Tibial artery (tissue), 4 donors: ENCODE results near the gene BOLL.
A peak's percentile ranks its signal among the peaks of the same experiment; 100 is the strongest.

Experiments
- DNase-seq, 2 donors: peaks; one replicate each; pipeline ENCODE4 v3.0.0-alpha.2; 2019
- H3K27ac ChIP-seq, 2 donors: fragments of 200-600 bp; sonication (generic) in 1 of 2; 1 replicate in 1 of 2; 2 replicates in 1 of 2; pipeline ENCODE4 v1.5.1; 2018 to 2019; ENCODE audit warnings: mild to moderate bottlenecking in 1 of 2
- H3K27me3 ChIP-seq, 2 donors: fragments of 200-600 bp; sonication (generic) in 1 of 2; one replicate each; pipeline versions ENCODE4 v1.5.1 to v1.6.0; 2016 to 2019
- H3K36me3 ChIP-seq, 3 donors: fragments of 200-600 bp; sonication (generic) in 2 of 3; one replicate each; pipeline ENCODE4 v1.5.1; 2016 to 2019; ENCODE audit warnings: mild to moderate bottlenecking in 2 of 3
- H3K4me1 ChIP-seq, 4 donors: fragments of 200-600 bp; sonication (generic) in 2 of 4; 1 replicate in 3 of 4; 2 replicates in 1 of 4; pipeline ENCODE4 v1.5.1; 2016 to 2019
- H3K4me3 ChIP-seq, 2 donors: fragments of 200-600 bp; sonication (generic) in 1 of 2; 1 replicate in 1 of 2; 2 replicates in 1 of 2; pipeline ENCODE4 v1.5.1; 2018 to 2019; ENCODE audit warnings: mild to moderate bottlenecking in 2 of 2
- H3K9me3 ChIP-seq, 3 donors: fragments of 200-600 bp; sonication (generic) in 1 of 3; one replicate each; pipeline ENCODE4 v1.5.1; 2016 to 2019
- intact Hi-C: fragments of 100-400 bp; cut with DNase I; formaldehyde crosslinking; loops from one replicate; pipeline ENCODE4 v1.15.0; 2023; ENCODE audit warnings: low total_unique reads
- TF ChIP-seq, protein P1 (sequence below), 2 experiments: fragments of 200-600 bp in 1 of 2; fragments of 450-650 bp in 1 of 2; IDR thresholded peaks; one replicate each; pipeline ENCODE4 v1.5.1; 2017 to 2019; ENCODE audit warnings: antibody characterized with exemption in 2 of 2, mild to moderate bottlenecking in 1 of 2, moderate library complexity in 1 of 2

Gene BOLL

GRCh38 chr2:197793456-197793855 is 8.3 kb upstream of the BOLL start:
- intact Hi-C loops = no loop called here
- no peak overlapping the region for H3K27ac ChIP-seq
- no peaks in the 10 kb centered on the region for H3K4me1 ChIP-seq
- H3K27me3 ChIP-seq = no peaks in the 10 kb centered on the region
- TF ChIP-seq, protein P1, sequence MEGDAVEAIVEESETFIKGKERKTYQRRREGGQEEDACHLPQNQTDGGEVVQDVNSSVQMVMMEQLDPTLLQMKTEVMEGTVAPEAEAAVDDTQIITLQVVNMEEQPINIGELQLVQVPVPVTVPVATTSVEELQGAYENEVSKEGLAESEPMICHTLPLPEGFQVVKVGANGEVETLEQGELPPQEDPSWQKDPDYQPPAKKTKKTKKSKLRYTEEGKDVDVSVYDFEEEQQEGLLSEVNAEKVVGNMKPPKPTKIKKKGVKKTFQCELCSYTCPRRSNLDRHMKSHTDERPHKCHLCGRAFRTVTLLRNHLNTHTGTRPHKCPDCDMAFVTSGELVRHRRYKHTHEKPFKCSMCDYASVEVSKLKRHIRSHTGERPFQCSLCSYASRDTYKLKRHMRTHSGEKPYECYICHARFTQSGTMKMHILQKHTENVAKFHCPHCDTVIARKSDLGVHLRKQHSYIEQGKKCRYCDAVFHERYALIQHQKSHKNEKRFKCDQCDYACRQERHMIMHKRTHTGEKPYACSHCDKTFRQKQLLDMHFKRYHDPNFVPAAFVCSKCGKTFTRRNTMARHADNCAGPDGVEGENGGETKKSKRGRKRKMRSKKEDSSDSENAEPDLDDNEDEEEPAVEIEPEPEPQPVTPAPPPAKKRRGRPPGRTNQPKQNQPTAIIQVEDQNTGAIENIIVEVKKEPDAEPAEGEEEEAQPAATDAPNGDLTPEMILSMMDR (IDR thresholded peaks at IDR 0.05) = no peak
- H3K4me3 ChIP-seq = no peak overlapping the region
- no peaks in the 10 kb centered on the region for H3K36me3 ChIP-seq
- H3K9me3 ChIP-seq = no peaks in the 10 kb centered on the region
- DNase-seq = no peak

- DNase-seq = peak in 1 of 2 donors; percentile 64
- Histone ChIP-seq H3K27me3 (peaks cover 0 to 26% of the 10 kb centered on the region in 2 donors), H3K9me3 (no peaks in the 10 kb centered on the region), H3K4me3 (peak overlapping the region; percentile 46 to 49), H3K4me1 (peaks cover 0 to 11% (median 10%) of the 10 kb centered on the region in 4 donors), H3K36me3 (no peaks in the 10 kb centered on the region), H3K27ac (no peak overlapping the region)
- intact Hi-C loops = no loop called here
- TF ChIP-seq, protein P1 (IDR thresholded peaks at IDR 0.05) = peak; percentile 18 to 37
Observed at GRCh38 chr2:197786010-197786877, 1.1 kb upstream of the BOLL start.

DNA sequence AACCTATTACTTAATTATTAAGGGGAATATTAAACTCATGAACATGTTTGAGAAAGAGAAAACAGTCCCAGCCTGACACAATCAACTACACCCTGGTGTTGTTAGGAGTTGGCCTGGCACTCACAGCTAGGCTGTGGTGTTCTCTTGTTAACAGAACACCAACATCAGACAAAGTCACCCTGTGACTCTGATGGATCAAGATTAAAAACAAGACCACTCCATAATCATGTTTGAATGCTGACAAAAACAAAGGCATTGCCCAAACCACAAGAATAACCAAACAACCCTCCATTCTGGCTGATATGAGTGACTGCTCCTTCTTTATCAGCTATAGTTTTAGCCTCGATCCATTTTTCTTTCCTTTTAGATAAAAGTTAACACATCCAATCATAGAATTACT is 3.0 kb downstream of the BOLL start:
- intact Hi-C loops = no loop called here

GRCh38 chr2:197779261-197779660 is 5.9 kb downstream of the BOLL start:
- Histone ChIP-seq H3K27ac (no peak overlapping the region), H3K4me3 (no peak overlapping the region), H3K9me3 (no peaks in the 10 kb centered on the region), H3K36me3 (no peaks in the 10 kb centered on the region), H3K27me3 (no peaks in the 10 kb centered on the region), H3K4me1 (no peaks in the 10 kb centered on the region)
- DNase-seq = no peak
- intact Hi-C loops = no loop called here
- TF ChIP-seq, protein P1 (IDR thresholded peaks at IDR 0.05) = no peak

More for the DNA sequence above, 3.0 kb downstream of the BOLL start:
- Histone ChIP-seq H3K9me3 (no peaks in the 10 kb centered on the region), H3K4me3 (no peak overlapping the region), H3K27ac (no peak overlapping the region), H3K27me3 (peaks cover 0 to 21% of the 10 kb centered on the region in 2 donors), H3K36me3 (no peaks in the 10 kb centered on the region), H3K4me1 (peaks cover 0 to 11% (median 10%) of the 10 kb centered on the region in 4 donors)
- TF ChIP-seq, protein P1 (IDR thresholded peaks at IDR 0.05) = no peak
- no peak for DNase-seq

- Histone ChIP-seq H3K9me3 (no peaks in the 10 kb centered on the region), H3K4me1 (no peaks in the 10 kb centered on the region), H3K36me3 (no peaks in the 10 kb centered on the region), H3K27ac (no peak overlapping the region), H3K4me3 (no peak overlapping the region), H3K27me3 (no peaks in the 10 kb centered on the region)
- intact Hi-C loops = no loop called here
- TF ChIP-seq, protein P1 (IDR thresholded peaks at IDR 0.05) = peak; percentile 65 to 68
- DNase-seq = no peak
Observed at GRCh38 chr2:197777823-197778407, 7.2 kb downstream of the BOLL start.
